ENCODE measurements around the gene EIF3F. TPM values are rescaled to one million over a fixed set of nuclear protein-coding genes. Genes with fewer than 3 reads are reported as not detected.

Gene EIF3F
- total RNA-seq, 3 donors from 2014 or later (not counting 1 experiment from before 2014, with no cell fraction given): 232 to 250 (median 247) TPM

GRCh38 chr11:8038393-8038792 is 51.3 kb downstream of the EIF3F start:
- H3K9me3 Mint-ChIP-seq: no peaks in the 10 kb centered on the region
- H3K4me1 ChIP-seq (ENCODE audit: control insufficient read depth, insufficient read depth, low read length): peaks cover 2% of the 10 kb centered on the region
- H3K36me3 Mint-ChIP-seq: no peaks in the 10 kb centered on the region
- no peaks in the 10 kb centered on the region for H3K9me3 ChIP-seq (ENCODE audit: control insufficient read depth, insufficient read depth, low read length)
- 78% methylated on average over 8 of the region's 8 CpGs for WGBS (ENCODE audit: insufficient coverage)
- H3K27me3 ChIP-seq (ENCODE audit: control insufficient read depth, insufficient read depth, low read length): no peaks in the 10 kb centered on the region
- H3K4me3 Mint-ChIP-seq: no peak overlapping the region
- ATAC-seq: no peak
- no peak for DNase-seq
- peaks cover 6 to 32% of the 10 kb centered on the region in 2 donors for H3K27me3 Mint-ChIP-seq (ENCODE audit: low read depth in 2 of 2)
- intact Hi-C loops (cut with micrococcal nuclease): no loop called here
- H3K27ac ChIP-seq (ENCODE audit: low read length): no peak overlapping the region
- no peak overlapping the region for H3K27ac Mint-ChIP-seq
- peaks cover 2 to 3% of the 10 kb centered on the region in 2 donors for H3K4me1 Mint-ChIP-seq
- TF ChIP-seq, protein P1, sequence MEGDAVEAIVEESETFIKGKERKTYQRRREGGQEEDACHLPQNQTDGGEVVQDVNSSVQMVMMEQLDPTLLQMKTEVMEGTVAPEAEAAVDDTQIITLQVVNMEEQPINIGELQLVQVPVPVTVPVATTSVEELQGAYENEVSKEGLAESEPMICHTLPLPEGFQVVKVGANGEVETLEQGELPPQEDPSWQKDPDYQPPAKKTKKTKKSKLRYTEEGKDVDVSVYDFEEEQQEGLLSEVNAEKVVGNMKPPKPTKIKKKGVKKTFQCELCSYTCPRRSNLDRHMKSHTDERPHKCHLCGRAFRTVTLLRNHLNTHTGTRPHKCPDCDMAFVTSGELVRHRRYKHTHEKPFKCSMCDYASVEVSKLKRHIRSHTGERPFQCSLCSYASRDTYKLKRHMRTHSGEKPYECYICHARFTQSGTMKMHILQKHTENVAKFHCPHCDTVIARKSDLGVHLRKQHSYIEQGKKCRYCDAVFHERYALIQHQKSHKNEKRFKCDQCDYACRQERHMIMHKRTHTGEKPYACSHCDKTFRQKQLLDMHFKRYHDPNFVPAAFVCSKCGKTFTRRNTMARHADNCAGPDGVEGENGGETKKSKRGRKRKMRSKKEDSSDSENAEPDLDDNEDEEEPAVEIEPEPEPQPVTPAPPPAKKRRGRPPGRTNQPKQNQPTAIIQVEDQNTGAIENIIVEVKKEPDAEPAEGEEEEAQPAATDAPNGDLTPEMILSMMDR (IDR thresholded peaks at IDR 0.05): no peak
- no peak overlapping the region for H3K4me3 ChIP-seq (ENCODE audit: low read length)
- H3K36me3 ChIP-seq (ENCODE audit: control insufficient read depth, insufficient read depth, low read length): no peaks in the 10 kb centered on the region

GRCh38 chr11:8038811-8039529 is 51.8 kb downstream of the EIF3F start:
- intact Hi-C loops (cut with micrococcal nuclease): no loop called here
- ATAC-seq (no peak), DNase-seq (no peak)
- H3K36me3 ChIP-seq (ENCODE audit: control insufficient read depth, insufficient read depth, low read length): no peaks in the 10 kb centered on the region
- no peak overlapping the region for H3K27ac ChIP-seq (ENCODE audit: low read length)
- TF ChIP-seq, protein P1 (IDR thresholded peaks at IDR 0.05): no peak
- Mint-ChIP-seq H3K27me3 (ENCODE audit: low read depth in 2 of 2) (peaks cover 4 to 31% of the 10 kb centered on the region in 2 donors), H3K27ac (no peak overlapping the region), H3K9me3 (no peaks in the 10 kb centered on the region), H3K4me1 (no peaks in the 10 kb centered on the region), H3K36me3 (no peaks in the 10 kb centered on the region), H3K4me3 (no peak overlapping the region)
- H3K9me3 ChIP-seq (ENCODE audit: control insufficient read depth, insufficient read depth, low read length): no peaks in the 10 kb centered on the region
- no peaks in the 10 kb centered on the region for H3K27me3 ChIP-seq (ENCODE audit: control insufficient read depth, insufficient read depth, low read length)
- no peak overlapping the region for H3K4me3 ChIP-seq (ENCODE audit: low read length)
- H3K4me1 ChIP-seq (ENCODE audit: control insufficient read depth, insufficient read depth, low read length): no peaks in the 10 kb centered on the region
- 83% methylated on average over 12 of the region's 12 CpGs for WGBS (ENCODE audit: insufficient coverage)

DNA sequence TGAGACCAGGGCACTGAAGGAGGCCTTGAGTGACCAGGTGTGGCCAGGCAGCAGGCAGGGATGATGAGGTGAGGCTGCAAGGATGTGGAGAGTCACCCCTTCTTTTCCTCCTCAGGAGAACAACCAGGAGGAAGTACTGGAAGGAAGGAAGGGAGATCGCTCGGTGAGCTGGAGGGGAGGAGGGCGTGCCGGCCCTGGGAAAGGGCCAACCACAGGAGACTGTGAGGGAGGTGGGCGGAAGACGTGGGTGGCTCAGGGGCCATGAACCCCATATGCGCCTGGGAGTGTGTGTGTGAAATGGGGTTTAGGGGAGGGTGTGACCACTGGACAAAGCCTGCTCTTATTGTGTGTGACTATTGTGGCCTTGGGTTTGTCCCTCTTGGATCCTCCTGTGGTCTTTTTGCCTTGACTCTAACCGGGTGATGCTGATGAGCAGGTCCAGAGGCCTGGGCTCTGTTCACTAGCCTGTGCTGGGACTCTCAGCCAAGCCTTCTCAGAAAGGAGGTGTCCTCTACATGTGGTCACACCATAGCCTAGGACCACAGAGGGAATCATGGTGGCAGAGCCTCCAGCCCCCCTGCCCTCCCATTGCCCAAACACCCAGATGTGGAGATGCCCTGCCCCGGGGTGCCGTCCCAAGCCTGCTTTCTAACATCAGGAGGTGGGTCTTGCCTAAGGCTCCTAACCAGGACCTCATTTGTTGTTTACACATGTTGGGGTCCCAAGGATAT is 52.6 kb downstream of the EIF3F start:
- H3K9me3 ChIP-seq (ENCODE audit: control insufficient read depth, insufficient read depth, low read length): no peaks in the 10 kb centered on the region
- H3K27ac ChIP-seq (ENCODE audit: low read length): no peak overlapping the region
- DNase-seq (no peak), ATAC-seq (no peak)
- Mint-ChIP-seq H3K27ac (no peak overlapping the region), H3K36me3 (no peaks in the 10 kb centered on the region), H3K4me3 (no peak overlapping the region), H3K9me3 (no peaks in the 10 kb centered on the region), H3K4me1 (no peaks in the 10 kb centered on the region), H3K27me3 (ENCODE audit: low read depth in 2 of 2) (peaks cover 8 to 31% of the 10 kb centered on the region in 2 donors)
- H3K4me1 ChIP-seq (ENCODE audit: control insufficient read depth, insufficient read depth, low read length): no peaks in the 10 kb centered on the region
- TF ChIP-seq, protein P1 (IDR thresholded peaks at IDR 0.05): no peak
- peaks cover under 1% of the 10 kb centered on the region for H3K27me3 ChIP-seq (ENCODE audit: control insufficient read depth, insufficient read depth, low read length)
- WGBS (ENCODE audit: insufficient coverage): 85% methylated on average over 10 of the region's 10 CpGs
- intact Hi-C loops (cut with micrococcal nuclease): no loop called here
- H3K36me3 ChIP-seq (ENCODE audit: control insufficient read depth, insufficient read depth, low read length): no peaks in the 10 kb centered on the region
- no peak overlapping the region for H3K4me3 ChIP-seq (ENCODE audit: low read length)

All from natural killer cell (primary cell).